HCT116 (cell line): ENCODE data around the gene BEGAIN. TPM values are rescaled to one million over a fixed set of nuclear protein-coding genes. Genes with fewer than 3 reads are reported as not detected.
A peak's percentile ranks its signal among the peaks of the same experiment; 100 is the strongest.

ENCODE experiments used
- ATAC-seq: fragments of 200-7000 bp; cut with Tn5 transposase; 2 replicates; pipeline ENCODE4 v1.9.1; 2020; ENCODE audit warnings: mild to moderate bottlenecking, moderate library complexity
- BruUV-seq: library from RNA; stranded (reverse); fragments of 400-500 nt; replicated peaks from 2 replicates; lab custom pipeline; 2021; lab: Mats Ljungman, UMichigan
- CTCF ChIA-PET: fragments of 300-600 bp; sonication (Branson Sonifier 250); formaldehyde crosslinking; loops from one replicate; lab custom pipeline; 2021; ENCODE audit warnings: antibody characterized with exemption; lab: Charles Lee
- POLR2A ChIA-PET: fragments of 300-600, 350-600 bp; sonication (Branson Sonifier 250); formaldehyde crosslinking; loops from one replicate; lab custom pipeline; 2021; ENCODE audit warnings: antibody characterized with exemption; lab: Charles Lee
- RAD21 ChIA-PET, 2 experiments: fragments of 300-600 bp; sonication (Branson Sonifier 250); formaldehyde crosslinking; loops; one replicate each; lab custom pipeline; 2023; ENCODE audit warnings: low total read pairs in 2 of 2; ENCODE audit not compliant: uncharacterized antibody in 2 of 2, unreplicated experiment in 2 of 2, low non-redundant PET in 1 of 2; lab: Charles Lee
- DNase-seq: peaks from one replicate; pipeline ENCODE4 v3.0.0-alpha.2; 2010; ENCODE audit warnings: low read depth, low spot score
- H2AFZ ChIP-seq: fragments of 200-600 bp; shearing (Covaris generic), sonication (generic); 2 replicates; pipeline ENCODE4 v1.6.1; 2017; ENCODE audit warnings: low read depth, mixed run types, mixed read lengths, antibody characterized with exemption, low read length; ENCODE audit not compliant: poor library complexity, severe bottlenecking
- H3K27ac ChIP-seq: 2 replicates; pipeline ENCODE4 v1.5.1; 2012; ENCODE audit warnings: low read depth, low read length
- H3K27me3 ChIP-seq: fragments of 200-600 bp; sonication (generic); 2 replicates; pipeline ENCODE4 v1.6.1; 2016; ENCODE audit warnings: mixed run types, low read length, mixed read lengths; ENCODE audit not compliant: insufficient read depth
- H3K36me3 ChIP-seq, 2 experiments: fragments of 200-500 bp in 1 of 2; fragments of 200-600 bp in 1 of 2; sonication (Bioruptor generic) in 1 of 2; sonication (generic) in 1 of 2; 2 replicates each; pipeline versions ENCODE4 v1.5.1 to v1.6.1; 2014 to 2016; ENCODE audit warnings: low read length in 2 of 2, inconsistent platforms in 1 of 2, mixed read lengths in 1 of 2, mixed run types in 1 of 2; ENCODE audit not compliant: insufficient read depth in 2 of 2, control insufficient read depth in 1 of 2
- H3K4me1 ChIP-seq, 2 experiments: fragments of 200-600 bp in 1 of 2; sonication (generic) in 1 of 2; 2 replicates each; pipeline versions ENCODE4 v1.5.1 to v1.6.1; 2012 to 2017; ENCODE audit warnings: low read length in 2 of 2, inconsistent platforms in 1 of 2, mild to moderate bottlenecking in 1 of 2, mixed read lengths in 1 of 2, mixed run types in 1 of 2, moderate library complexity in 1 of 2; ENCODE audit not compliant: insufficient read depth in 2 of 2, control insufficient read depth in 1 of 2
- H3K4me2 ChIP-seq: fragments of 200-600 bp; sonication (generic); 2 replicates; pipeline ENCODE4 v1.6.1; 2017; ENCODE audit warnings: mixed run types, low read length, mixed read lengths
- H3K4me3 ChIP-seq, 2 experiments: fragments of 200-600 bp in 1 of 2; sonication (generic) in 1 of 2; replicated peaks in 1 of 2; 2 replicates each; pipeline ENCODE4 v1.5.1; 2011 to 2016; ENCODE audit warnings: low read length in 2 of 2, control low read depth in 1 of 2, low read depth in 1 of 2, mild to moderate bottlenecking in 1 of 2, mixed read lengths in 1 of 2, mixed run types in 1 of 2
- H3K79me2 ChIP-seq: fragments of 200-600 bp; sonication (generic); 2 replicates; pipeline ENCODE4 v1.6.1; 2017; ENCODE audit warnings: mild to moderate bottlenecking, mixed run types, low read length, moderate library complexity, mixed read lengths; ENCODE audit not compliant: insufficient read depth
- H3K9ac ChIP-seq: fragments of 200-600 bp; sonication (generic); 2 replicates; pipeline ENCODE4 v1.6.1; 2016; ENCODE audit warnings: low read length, mixed read lengths
- H3K9me2 ChIP-seq: fragments of 200-600 bp; sonication (generic), shearing (Covaris generic); 2 replicates; pipeline ENCODE4 v1.6.1; 2017; ENCODE audit warnings: mixed run types, mild to moderate bottlenecking, moderate library complexity; ENCODE audit not compliant: insufficient read depth
- H3K9me3 ChIP-seq, 2 experiments: fragments of 200-500 bp in 1 of 2; fragments of 200-600 bp in 1 of 2; sonication (Bioruptor generic) in 1 of 2; sonication (generic) in 1 of 2; 2 replicates each; pipeline ENCODE4 v1.6.1; 2014 to 2017; ENCODE audit warnings: low read length in 2 of 2, mixed read lengths in 2 of 2, inconsistent platforms in 1 of 2, low read depth in 1 of 2, mild to moderate bottlenecking in 1 of 2, mixed run types in 1 of 2, moderate library complexity in 1 of 2; ENCODE audit not compliant: control insufficient read depth in 1 of 2, insufficient read depth in 1 of 2
- H4K20me1 ChIP-seq: fragments of 200-600 bp; sonication (generic), shearing (Covaris generic); 2 replicates; pipeline ENCODE4 v1.6.1; 2017; ENCODE audit warnings: mixed run types, mild to moderate bottlenecking, moderate library complexity; ENCODE audit not compliant: insufficient read depth
- CBX3 ChIP-seq: IDR thresholded peaks from 2 replicates; pipeline ENCODE4 v1.6.1; 2012; ENCODE audit warnings: low read depth
- CEBPB ChIP-seq: IDR thresholded peaks from 2 replicates; pipeline ENCODE4 v1.6.1; 2012; ENCODE audit warnings: low read depth
- ELF1 ChIP-seq: IDR thresholded peaks from 2 replicates; pipeline ENCODE4 v1.6.1; 2012; ENCODE audit warnings: low read depth, borderline replicate concordance
- EZH2phosphoT487 ChIP-seq: fragments of 200-600 bp; IDR thresholded peaks from 2 replicates; pipeline ENCODE4 v1.6.1; 2018; ENCODE audit warnings: antibody characterized with exemption, borderline replicate concordance
- RAD21 ChIP-seq: IDR thresholded peaks from 2 replicates; pipeline ENCODE4 v1.6.1; 2012; ENCODE audit warnings: low read depth, mild to moderate bottlenecking
- SIN3A ChIP-seq: IDR thresholded peaks from 2 replicates; pipeline ENCODE4 v1.6.1; 2012; ENCODE audit warnings: low read depth
- SRF ChIP-seq: IDR thresholded peaks from 2 replicates; pipeline ENCODE4 v1.6.1; 2012; ENCODE audit warnings: low read depth
- YY1 ChIP-seq: IDR thresholded peaks from 2 replicates; pipeline ENCODE4 v1.6.1; 2011; ENCODE audit warnings: low read length, low read depth, moderate library complexity, mild to moderate bottlenecking; ENCODE audit not compliant: insufficient replicate concordance; ENCODE audit errors: extremely low read depth
- ZFX ChIP-seq: fragments of 450-650 bp; IDR thresholded peaks from 2 replicates; pipeline ENCODE4 v1.6.1; 2017
- intact Hi-C: fragments of 100-400 bp; cut with micrococcal nuclease; formaldehyde crosslinking; loops from 2 replicates; pipeline ENCODE4 v1.10.0; 2022
- total RNA-seq: library from RNA; stranded (reverse); gene quantifications from one replicate; pipeline ENCODE4 v1.2.1, GENCODE V29; 2021; ENCODE audit not compliant: unreplicated experiment
- TF ChIP-seq, protein P1 (sequence below): IDR thresholded peaks from 2 replicates; pipeline ENCODE4 v1.6.1; 2012; ENCODE audit warnings: low read depth
- TF ChIP-seq, protein P2 (sequence below): IDR thresholded peaks from 2 replicates; pipeline ENCODE4 v1.6.1; 2012
- TF ChIP-seq, protein P3 (sequence below), 3 experiments: fragments of 200-600 bp in 1 of 3; sonication (generic) in 1 of 3; IDR thresholded peaks in 2 of 3; conservative IDR thresholded peaks in 1 of 3; 2 replicates each; pipeline ENCODE4 v1.5.1; 2012 to 2017; ENCODE audit warnings: low read depth in 2 of 3, low read length in 2 of 3, antibody characterized with exemption in 1 of 3, borderline replicate concordance in 1 of 3, control low read depth in 1 of 3, mild to moderate bottlenecking in 1 of 3, mixed read lengths in 1 of 3, mixed run types in 1 of 3, moderate library complexity in 1 of 3; ENCODE audit not compliant: insufficient read depth in 1 of 3

The BEGAIN gene
- total RNA-seq, 1 experiment from 2014 or later: 8.5 TPM

DNA sequence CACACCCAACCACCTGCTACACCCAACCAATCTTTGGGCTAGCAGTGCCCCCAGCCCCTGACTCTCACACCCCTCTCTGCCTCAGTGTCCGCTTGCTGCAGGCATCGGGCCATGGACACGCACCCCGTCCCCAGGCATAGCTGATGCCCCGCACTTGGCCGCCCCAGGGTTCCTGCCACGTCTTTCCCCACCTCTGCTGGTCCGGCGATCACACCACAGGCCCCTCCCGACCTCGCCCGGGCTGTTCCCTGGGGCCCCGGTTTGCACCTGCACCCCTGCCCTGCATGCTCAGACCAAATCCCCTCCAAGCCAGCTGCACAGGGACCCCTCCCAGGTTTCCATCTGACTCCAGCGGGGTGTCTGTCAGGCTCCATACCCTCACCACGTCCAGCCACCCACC lies 38.3 kb downstream of the BEGAIN start:
- RAD21 ChIA-PET: no interaction called here
- no TSS peak for BruUV-seq
- Histone ChIP-seq H3K4me2 (no peak overlapping the region), H3K4me3 (no peak overlapping the region), H3K79me2 (no peaks in the 10 kb centered on the region), H3K27me3 (no peaks in the 10 kb centered on the region), H3K4me1 (peaks cover 28 to 44% of the 10 kb centered on the region in 2 experiments), H2AFZ (no peak overlapping the region), H3K36me3 (no peaks in the 10 kb centered on the region), H3K9ac (no peak overlapping the region), H3K27ac (no peak overlapping the region)
- CTCF ChIA-PET: no interaction called here
- DNase-seq (no peak), ATAC-seq (no peak)
- TF ChIP-seq RAD21: no peak
- no peak for TF ChIP-seq CBX3
- TF ChIP-seq, all 23 proteins: peak for 0
- H4K20me1 ChIP-seq: no peaks in the 10 kb centered on the region
- no peaks in the 10 kb centered on the region for H3K9me3 ChIP-seq
- no peaks in the 10 kb centered on the region for H3K9me2 ChIP-seq
- intact Hi-C loops: loop anchor here (10.0 kb wide), 1 partner anchor 134 kb away; no protein-coding TSS in a partner anchor
- POLR2A ChIA-PET: interaction anchor here (1.4 kb wide), 1 partner anchor 110 kb away, joined by 3 read pairs; no protein-coding TSS in a partner anchor

DNA sequence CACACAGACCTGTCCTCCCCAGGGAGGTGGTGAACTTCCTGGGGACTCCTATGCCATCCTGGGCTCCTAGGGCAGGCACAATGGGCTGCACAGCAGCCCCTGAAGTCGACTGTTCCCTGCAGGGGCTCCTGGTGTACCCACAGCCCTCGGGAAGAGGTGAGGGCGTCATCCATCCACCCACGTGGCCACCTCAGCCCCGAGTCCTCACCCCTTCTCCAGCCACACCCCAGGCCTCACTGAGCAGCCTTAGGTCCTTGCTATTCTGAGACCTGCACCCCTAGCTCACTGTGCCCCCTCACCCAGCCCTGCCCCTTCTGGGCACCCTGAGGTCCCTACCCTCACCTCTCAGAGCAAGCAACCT lies 38.9 kb downstream of the BEGAIN start:
- peak overlapping the region; percentile 76 for H3K9ac ChIP-seq
- no peaks in the 10 kb centered on the region for H4K20me1 ChIP-seq
- ATAC-seq (no peak), DNase-seq (no peak)
- intact Hi-C loops: loop anchor here (10.0 kb wide), 1 partner anchor 133 kb away; no protein-coding TSS in a partner anchor
- ChIA-PET POLR2A (interaction anchor here (1.4 kb wide), 1 partner anchor 110 kb away, joined by 3 read pairs; no protein-coding TSS in a partner anchor), CTCF (no interaction called here), RAD21 (no interaction called here)
- H3K27me3 ChIP-seq: no peaks in the 10 kb centered on the region
- no peak overlapping the region; a peak in 1 of 4 replicates for H3K4me3 ChIP-seq
- peak overlapping the region; percentile 94 for H3K4me2 ChIP-seq
- H2AFZ ChIP-seq: no peak overlapping the region
- H3K79me2 ChIP-seq: no peaks in the 10 kb centered on the region
- no peaks in the 10 kb centered on the region for H3K36me3 ChIP-seq
- no TSS peak for BruUV-seq
- TF ChIP-seq RAD21: no peak
- no peak for TF ChIP-seq CBX3
- TF ChIP-seq, protein P1, sequence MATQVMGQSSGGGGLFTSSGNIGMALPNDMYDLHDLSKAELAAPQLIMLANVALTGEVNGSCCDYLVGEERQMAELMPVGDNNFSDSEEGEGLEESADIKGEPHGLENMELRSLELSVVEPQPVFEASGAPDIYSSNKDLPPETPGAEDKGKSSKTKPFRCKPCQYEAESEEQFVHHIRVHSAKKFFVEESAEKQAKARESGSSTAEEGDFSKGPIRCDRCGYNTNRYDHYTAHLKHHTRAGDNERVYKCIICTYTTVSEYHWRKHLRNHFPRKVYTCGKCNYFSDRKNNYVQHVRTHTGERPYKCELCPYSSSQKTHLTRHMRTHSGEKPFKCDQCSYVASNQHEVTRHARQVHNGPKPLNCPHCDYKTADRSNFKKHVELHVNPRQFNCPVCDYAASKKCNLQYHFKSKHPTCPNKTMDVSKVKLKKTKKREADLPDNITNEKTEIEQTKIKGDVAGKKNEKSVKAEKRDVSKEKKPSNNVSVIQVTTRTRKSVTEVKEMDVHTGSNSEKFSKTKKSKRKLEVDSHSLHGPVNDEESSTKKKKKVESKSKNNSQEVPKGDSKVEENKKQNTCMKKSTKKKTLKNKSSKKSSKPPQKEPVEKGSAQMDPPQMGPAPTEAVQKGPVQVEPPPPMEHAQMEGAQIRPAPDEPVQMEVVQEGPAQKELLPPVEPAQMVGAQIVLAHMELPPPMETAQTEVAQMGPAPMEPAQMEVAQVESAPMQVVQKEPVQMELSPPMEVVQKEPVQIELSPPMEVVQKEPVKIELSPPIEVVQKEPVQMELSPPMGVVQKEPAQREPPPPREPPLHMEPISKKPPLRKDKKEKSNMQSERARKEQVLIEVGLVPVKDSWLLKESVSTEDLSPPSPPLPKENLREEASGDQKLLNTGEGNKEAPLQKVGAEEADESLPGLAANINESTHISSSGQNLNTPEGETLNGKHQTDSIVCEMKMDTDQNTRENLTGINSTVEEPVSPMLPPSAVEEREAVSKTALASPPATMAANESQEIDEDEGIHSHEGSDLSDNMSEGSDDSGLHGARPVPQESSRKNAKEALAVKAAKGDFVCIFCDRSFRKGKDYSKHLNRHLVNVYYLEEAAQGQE: no peak
- TF ChIP-seq ZFX: no peak
- TF ChIP-seq CEBPB: no peak
- TF ChIP-seq, protein P2, sequence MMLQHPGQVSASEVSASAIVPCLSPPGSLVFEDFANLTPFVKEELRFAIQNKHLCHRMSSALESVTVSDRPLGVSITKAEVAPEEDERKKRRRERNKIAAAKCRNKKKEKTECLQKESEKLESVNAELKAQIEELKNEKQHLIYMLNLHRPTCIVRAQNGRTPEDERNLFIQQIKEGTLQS: no peak
- no peak for TF ChIP-seq YY1
- TF ChIP-seq EZH2phosphoT487: no peak
- TF ChIP-seq SRF: no peak
- TF ChIP-seq ELF1: no peak
- TF ChIP-seq, protein P3, sequence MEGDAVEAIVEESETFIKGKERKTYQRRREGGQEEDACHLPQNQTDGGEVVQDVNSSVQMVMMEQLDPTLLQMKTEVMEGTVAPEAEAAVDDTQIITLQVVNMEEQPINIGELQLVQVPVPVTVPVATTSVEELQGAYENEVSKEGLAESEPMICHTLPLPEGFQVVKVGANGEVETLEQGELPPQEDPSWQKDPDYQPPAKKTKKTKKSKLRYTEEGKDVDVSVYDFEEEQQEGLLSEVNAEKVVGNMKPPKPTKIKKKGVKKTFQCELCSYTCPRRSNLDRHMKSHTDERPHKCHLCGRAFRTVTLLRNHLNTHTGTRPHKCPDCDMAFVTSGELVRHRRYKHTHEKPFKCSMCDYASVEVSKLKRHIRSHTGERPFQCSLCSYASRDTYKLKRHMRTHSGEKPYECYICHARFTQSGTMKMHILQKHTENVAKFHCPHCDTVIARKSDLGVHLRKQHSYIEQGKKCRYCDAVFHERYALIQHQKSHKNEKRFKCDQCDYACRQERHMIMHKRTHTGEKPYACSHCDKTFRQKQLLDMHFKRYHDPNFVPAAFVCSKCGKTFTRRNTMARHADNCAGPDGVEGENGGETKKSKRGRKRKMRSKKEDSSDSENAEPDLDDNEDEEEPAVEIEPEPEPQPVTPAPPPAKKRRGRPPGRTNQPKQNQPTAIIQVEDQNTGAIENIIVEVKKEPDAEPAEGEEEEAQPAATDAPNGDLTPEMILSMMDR (IDR thresholded peaks at IDR 0.05 in 2 of 3, conservative IDR thresholded peaks at IDR 0.05 in 1 of 3; ENCODE audit: borderline replicate concordance in 1 of 3, insufficient read depth in 1 of 3, low read depth in 2 of 3, low read length in 2 of 3): no peak
- TF ChIP-seq SIN3A: no peak
- no peaks in the 10 kb centered on the region for H3K9me2 ChIP-seq
- no peaks in the 10 kb centered on the region for H3K9me3 ChIP-seq
- H3K27ac ChIP-seq: peak overlapping the region; percentile 92
- peaks cover 26 to 39% of the 10 kb centered on the region in 2 experiments for H3K4me1 ChIP-seq
